Activated T-cell treated with anti-CD3 and anti-CD28 coated beads, Interleukin-2, amount 50 U/mL, for 24 hours (primary cell): ENCODE data around the gene KLHL5.

Experiments used
- DNase-seq: peaks from one replicate; pipeline ENCODE4 v3.0.0-alpha.2; 2020
- H3K27ac Mint-ChIP-seq: 2 replicates; pipeline ENCODE4 v1.8.0; 2020; ENCODE audit warnings: mild to moderate bottlenecking, mixed read lengths
- H3K27me3 Mint-ChIP-seq: 2 replicates; pipeline ENCODE4 v1.8.0; 2020; ENCODE audit warnings: mixed read lengths
- H3K36me3 Mint-ChIP-seq: 2 replicates; pipeline ENCODE4 v1.8.0; 2020; ENCODE audit warnings: low read depth, mixed read lengths
- H3K4me1 Mint-ChIP-seq: 2 replicates; pipeline ENCODE4 v1.8.0; 2020; ENCODE audit warnings: low read depth, mixed read lengths
- H3K4me3 Mint-ChIP-seq: 2 replicates; pipeline ENCODE4 v1.8.0; 2020; ENCODE audit warnings: mild to moderate bottlenecking, moderate library complexity, mixed read lengths
- H3K9me3 Mint-ChIP-seq: 2 replicates; pipeline ENCODE4 v1.8.0; 2020; ENCODE audit warnings: mixed read lengths

The KLHL5 gene

DNA sequence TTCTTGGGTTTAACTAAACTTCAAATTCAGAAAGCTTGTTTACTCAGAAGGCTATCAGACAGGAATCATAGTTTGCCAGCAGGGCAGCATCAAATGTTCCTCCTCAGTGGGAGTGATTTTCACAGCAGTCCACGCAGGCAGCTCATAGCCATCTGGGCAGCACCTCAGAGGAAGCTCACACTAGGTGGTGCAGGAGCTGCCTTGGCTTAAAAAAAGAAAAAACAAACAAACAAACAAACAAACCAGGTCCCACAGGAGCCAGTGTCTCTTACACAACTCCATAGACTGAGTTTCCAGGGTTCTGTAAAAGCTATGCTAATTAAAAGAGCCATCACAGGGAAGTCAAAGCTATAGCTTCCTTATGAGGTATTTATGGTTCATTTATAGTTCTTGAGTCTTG is 10.5 kb upstream of the KLHL5 start:
- peaks cover 50% of the 10 kb centered on the region for H3K4me1 Mint-ChIP-seq
- no peak overlapping the region for H3K4me3 Mint-ChIP-seq
- no peaks in the 10 kb centered on the region for H3K9me3 Mint-ChIP-seq
- no peak for DNase-seq
- H3K27ac Mint-ChIP-seq = no peak overlapping the region
- peaks cover 5% of the 10 kb centered on the region for H3K36me3 Mint-ChIP-seq
- no peaks in the 10 kb centered on the region for H3K27me3 Mint-ChIP-seq

DNA sequence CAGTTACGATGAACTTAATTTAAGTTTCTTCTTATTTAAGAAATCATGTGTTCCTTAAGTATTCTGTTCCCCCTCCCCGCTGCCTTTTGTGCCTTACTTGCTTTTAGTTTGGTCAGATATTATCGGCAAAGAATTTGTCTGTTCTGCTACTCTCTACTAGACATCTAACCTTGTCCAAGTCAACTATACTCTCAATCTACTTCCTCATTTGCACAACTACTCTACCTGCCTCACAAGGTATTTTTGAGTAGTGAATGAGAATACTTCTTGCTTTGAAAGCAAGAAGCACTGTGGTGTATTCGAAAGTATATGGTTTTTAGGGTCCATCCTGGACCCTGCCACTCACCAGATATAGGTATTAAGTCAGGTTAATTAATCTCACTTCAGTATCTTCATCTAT is 8.0 kb upstream of the KLHL5 start:
- no peak for DNase-seq
- H3K4me3 Mint-ChIP-seq = no peak overlapping the region
- H3K36me3 Mint-ChIP-seq = no peaks in the 10 kb centered on the region
- peaks cover 31% of the 10 kb centered on the region for H3K4me1 Mint-ChIP-seq
- no peaks in the 10 kb centered on the region for H3K9me3 Mint-ChIP-seq
- no peaks in the 10 kb centered on the region for H3K27me3 Mint-ChIP-seq
- H3K27ac Mint-ChIP-seq = no peak overlapping the region

GRCh38 chr4:39054497-39054896 is 7.5 kb upstream of the KLHL5 start:
- Mint-ChIP-seq H3K27me3 (no peaks in the 10 kb centered on the region), H3K4me3 (no peak overlapping the region), H3K4me1 (peaks cover 31% of the 10 kb centered on the region), H3K27ac (no peak overlapping the region), H3K36me3 (no peaks in the 10 kb centered on the region), H3K9me3 (no peaks in the 10 kb centered on the region)
- DNase-seq = no peak

DNA sequence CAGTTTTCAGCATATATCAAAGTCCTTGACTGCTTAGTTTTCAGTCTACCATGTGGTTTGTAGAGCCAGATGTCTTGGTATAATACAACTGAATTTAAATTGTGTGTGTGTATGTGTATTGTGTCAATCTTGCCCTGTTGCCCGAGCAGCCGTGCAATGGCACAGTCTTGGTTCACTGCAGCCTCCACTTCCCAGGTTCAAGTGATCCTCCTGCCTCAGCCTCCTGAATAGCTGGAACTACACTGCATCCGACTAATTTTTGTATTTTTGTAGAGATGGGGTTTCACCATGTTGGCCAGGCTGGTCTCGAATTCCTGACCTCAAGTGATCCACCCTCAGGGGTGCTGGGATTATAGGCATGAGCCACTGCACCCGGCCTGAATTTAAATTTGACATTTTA is 6.0 kb upstream of the KLHL5 start:
- H3K27ac Mint-ChIP-seq = no peak overlapping the region
- H3K4me1 Mint-ChIP-seq = peaks cover 28% of the 10 kb centered on the region
- no peaks in the 10 kb centered on the region for H3K36me3 Mint-ChIP-seq
- no peaks in the 10 kb centered on the region for H3K9me3 Mint-ChIP-seq
- no peak for DNase-seq
- no peaks in the 10 kb centered on the region for H3K27me3 Mint-ChIP-seq
- no peak overlapping the region for H3K4me3 Mint-ChIP-seq

GRCh38 chr4:39061457-39061856 is 575 bp upstream of the KLHL5 start:
- H3K36me3 Mint-ChIP-seq = no peaks in the 10 kb centered on the region
- peaks cover 29% of the 10 kb centered on the region for H3K4me1 Mint-ChIP-seq
- no peak for DNase-seq
- H3K27me3 Mint-ChIP-seq = no peaks in the 10 kb centered on the region
- no peaks in the 10 kb centered on the region for H3K9me3 Mint-ChIP-seq
- H3K4me3 Mint-ChIP-seq = no peak overlapping the region
- H3K27ac Mint-ChIP-seq = no peak overlapping the region

- Mint-ChIP-seq H3K9me3 (no peaks in the 10 kb centered on the region), H3K36me3 (no peaks in the 10 kb centered on the region), H3K27me3 (no peaks in the 10 kb centered on the region), H3K4me3 (no peak overlapping the region), H3K4me1 (peaks cover 29% of the 10 kb centered on the region), H3K27ac (no peak overlapping the region)
- DNase-seq = no peak
Observed at GRCh38 chr4:39062770-39063097, 702 bp downstream of the KLHL5 start.

DNA sequence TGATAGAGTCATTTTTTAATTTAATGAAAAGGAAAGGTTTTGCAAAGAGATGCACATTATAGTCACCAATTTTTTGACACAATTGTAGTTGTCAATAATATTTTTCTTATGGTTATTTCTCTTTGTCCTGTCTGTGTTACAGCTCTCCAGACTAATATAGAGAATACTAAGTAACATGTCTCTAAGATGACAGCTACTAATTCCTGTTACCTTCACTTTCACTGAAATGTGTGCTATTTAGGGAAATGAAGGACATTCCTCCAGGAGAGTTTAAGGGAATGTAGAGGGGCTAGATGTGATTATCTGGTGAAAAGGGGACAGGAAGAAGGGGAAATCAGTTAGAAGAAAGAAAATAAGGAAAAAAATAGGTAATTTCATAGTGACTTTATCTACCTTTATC is 1.4 kb downstream of the KLHL5 start:
- no peaks in the 10 kb centered on the region for H3K9me3 Mint-ChIP-seq
- H3K4me1 Mint-ChIP-seq = peaks cover 32% of the 10 kb centered on the region
- no peaks in the 10 kb centered on the region for H3K27me3 Mint-ChIP-seq
- no peak overlapping the region for H3K27ac Mint-ChIP-seq
- H3K4me3 Mint-ChIP-seq = no peak overlapping the region
- no peaks in the 10 kb centered on the region for H3K36me3 Mint-ChIP-seq
- DNase-seq = no peak

- Mint-ChIP-seq H3K9me3 (no peaks in the 10 kb centered on the region), H3K36me3 (no peaks in the 10 kb centered on the region), H3K4me3 (no peak overlapping the region), H3K4me1 (peaks cover 25% of the 10 kb centered on the region), H3K27me3 (no peaks in the 10 kb centered on the region), H3K27ac (no peak overlapping the region)
- no peak for DNase-seq
Observed at GRCh38 chr4:39066371-39066770, 4.3 kb downstream of the KLHL5 start.

GRCh38 chr4:39067031-39067430 is 5.0 kb downstream of the KLHL5 start:
- H3K9me3 Mint-ChIP-seq = no peaks in the 10 kb centered on the region

DNA sequence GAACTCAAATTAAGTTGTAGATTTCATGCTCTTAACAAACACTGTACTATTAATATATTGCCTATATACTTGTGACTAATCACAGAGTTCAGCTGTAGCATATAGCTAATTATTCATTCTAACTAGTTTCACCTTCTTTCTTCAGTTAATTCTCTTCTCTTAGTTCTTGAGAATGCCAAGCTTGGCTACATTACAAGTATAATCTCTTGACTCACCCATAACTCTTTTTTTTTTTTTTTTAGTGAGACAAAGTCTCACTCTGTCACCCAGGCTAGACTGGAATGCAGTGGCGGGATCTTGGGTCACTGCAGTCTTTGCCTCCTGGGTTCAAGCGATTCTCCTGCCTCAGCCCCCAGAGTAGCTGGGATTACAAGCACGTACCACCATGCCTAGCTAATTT is 5.4 kb downstream of the KLHL5 start:
- Mint-ChIP-seq H3K9me3 (no peaks in the 10 kb centered on the region), H3K36me3 (no peaks in the 10 kb centered on the region), H3K4me1 (peaks cover 18% of the 10 kb centered on the region), H3K4me3 (no peak overlapping the region), H3K27ac (no peak overlapping the region), H3K27me3 (no peaks in the 10 kb centered on the region)
- no peak for DNase-seq

More at GRCh38 chr4:39067031-39067430, 5.0 kb downstream of the KLHL5 start:
- Mint-ChIP-seq H3K36me3 (no peaks in the 10 kb centered on the region), H3K27ac (no peak overlapping the region), H3K27me3 (no peaks in the 10 kb centered on the region), H3K4me1 (peaks cover 21% of the 10 kb centered on the region), H3K4me3 (no peak overlapping the region)
- no peak for DNase-seq

DNA sequence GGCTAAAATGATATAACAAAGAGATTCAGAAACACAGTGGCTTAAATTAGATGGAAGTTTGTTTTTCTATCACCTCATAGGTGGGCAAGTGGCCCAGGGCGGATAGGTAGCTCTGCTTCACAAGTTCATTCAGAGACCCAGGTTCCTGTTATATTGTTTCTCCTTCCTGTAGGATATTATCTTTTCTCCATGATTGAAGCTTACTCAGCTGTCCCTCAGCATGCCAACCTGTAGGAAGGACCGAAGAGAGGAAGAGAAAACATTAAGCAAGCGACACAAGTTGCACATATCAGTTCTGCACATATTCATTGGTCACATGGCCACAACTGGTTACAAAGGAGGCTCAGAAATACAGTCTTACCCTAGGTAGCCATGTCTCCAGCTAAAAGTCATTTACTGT is 6.9 kb downstream of the KLHL5 start:
- H3K27ac Mint-ChIP-seq = no peak overlapping the region
- H3K4me1 Mint-ChIP-seq = peaks cover 8% of the 10 kb centered on the region
- no peak for DNase-seq
- H3K9me3 Mint-ChIP-seq = no peaks in the 10 kb centered on the region
- H3K4me3 Mint-ChIP-seq = no peak overlapping the region
- H3K36me3 Mint-ChIP-seq = no peaks in the 10 kb centered on the region
- no peaks in the 10 kb centered on the region for H3K27me3 Mint-ChIP-seq

DNA sequence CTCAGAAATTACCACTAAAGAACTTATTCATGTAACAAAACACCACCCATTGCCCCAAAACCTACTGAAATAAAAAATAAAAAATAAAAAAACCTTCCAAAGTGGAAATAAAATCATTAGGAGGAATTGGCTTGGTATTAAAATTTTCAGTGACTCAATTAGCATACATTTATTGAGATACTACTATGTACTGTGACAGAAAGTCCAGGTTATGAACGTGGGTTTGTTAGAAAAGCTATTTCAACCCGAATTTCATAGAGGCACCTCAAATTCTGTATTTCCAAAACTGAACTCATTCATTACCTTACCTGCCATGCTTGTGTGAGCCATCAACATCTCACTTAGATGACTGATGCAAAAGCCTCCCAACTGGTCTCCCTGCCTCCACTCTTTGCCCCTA is 16.8 kb downstream of the KLHL5 start:
- Mint-ChIP-seq H3K27ac (no peak overlapping the region), H3K27me3 (no peaks in the 10 kb centered on the region), H3K4me3 (no peak overlapping the region), H3K4me1 (no peaks in the 10 kb centered on the region), H3K9me3 (no peaks in the 10 kb centered on the region), H3K36me3 (peaks cover 47% of the 10 kb centered on the region)
- DNase-seq = no peak

DNA sequence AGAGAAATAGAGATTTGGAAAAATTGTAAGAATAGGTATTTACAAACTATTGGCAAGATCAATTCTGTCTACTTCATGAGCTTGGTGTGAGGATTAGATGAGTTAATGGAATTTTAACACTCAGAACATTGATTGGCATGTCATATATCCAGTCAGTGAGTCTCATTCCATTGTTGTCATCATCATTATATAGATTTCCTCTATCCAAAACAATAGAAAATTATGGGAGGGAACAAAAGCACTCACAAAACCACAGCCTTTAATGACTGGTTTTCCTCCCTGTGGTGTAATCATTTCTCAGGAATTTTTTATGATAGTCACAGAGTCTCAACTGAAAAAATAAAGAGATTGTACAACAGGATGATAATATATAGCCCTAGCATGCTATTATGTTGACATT is 21.1 kb downstream of the KLHL5 start:
- Mint-ChIP-seq H3K4me1 (no peaks in the 10 kb centered on the region), H3K27me3 (no peaks in the 10 kb centered on the region), H3K36me3 (peaks cover 45% of the 10 kb centered on the region), H3K27ac (no peak overlapping the region), H3K9me3 (no peaks in the 10 kb centered on the region), H3K4me3 (no peak overlapping the region)
- no peak for DNase-seq

DNA sequence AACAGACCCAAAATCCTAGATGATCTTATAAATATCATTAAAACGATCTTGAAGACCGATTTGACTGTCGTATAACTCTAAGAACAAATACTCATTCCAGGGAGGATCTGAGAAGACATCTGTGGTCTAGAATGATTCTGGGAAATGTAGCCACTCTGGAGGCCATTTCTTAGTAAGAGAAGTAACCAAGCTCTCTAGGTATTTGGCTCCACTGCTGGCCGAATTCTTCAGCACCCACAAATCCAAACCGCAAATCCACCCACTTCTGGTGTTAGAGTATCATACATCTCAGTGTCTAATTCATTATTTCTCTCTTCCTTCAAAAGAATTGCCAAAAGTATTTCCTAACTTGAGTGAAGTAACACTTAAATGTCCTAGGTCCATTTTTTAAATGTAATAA is 23.9 kb downstream of the KLHL5 start:
- no peak overlapping the region for H3K4me3 Mint-ChIP-seq
- peaks cover 51% of the 10 kb centered on the region for H3K36me3 Mint-ChIP-seq
- no peaks in the 10 kb centered on the region for H3K9me3 Mint-ChIP-seq
- no peaks in the 10 kb centered on the region for H3K27me3 Mint-ChIP-seq
- no peaks in the 10 kb centered on the region for H3K4me1 Mint-ChIP-seq
- no peak overlapping the region for H3K27ac Mint-ChIP-seq
- no peak for DNase-seq

DNA sequence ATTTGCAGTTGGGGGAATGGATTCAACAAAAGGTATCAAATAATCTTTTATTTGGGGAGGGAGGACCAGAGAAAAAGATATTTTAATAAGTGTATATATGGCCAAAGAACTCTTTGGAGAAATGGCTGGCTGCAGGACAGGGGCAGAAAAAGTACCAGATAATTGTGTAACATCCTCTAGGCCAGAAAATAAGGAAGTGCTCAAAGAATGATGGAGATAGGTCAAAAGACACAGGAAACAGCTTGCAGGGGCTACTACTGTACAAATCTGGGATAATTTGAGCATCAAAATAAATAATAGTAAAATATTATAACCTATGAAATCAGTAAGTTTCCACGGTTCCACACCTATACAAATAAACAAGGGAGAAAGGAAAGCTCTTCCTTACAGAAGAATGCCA is 34.8 kb downstream of the KLHL5 start:
- Mint-ChIP-seq H3K27ac (no peak overlapping the region), H3K36me3 (peaks cover 23% of the 10 kb centered on the region), H3K4me3 (no peak overlapping the region), H3K27me3 (no peaks in the 10 kb centered on the region), H3K9me3 (no peaks in the 10 kb centered on the region), H3K4me1 (no peaks in the 10 kb centered on the region)
- no peak for DNase-seq

DNA sequence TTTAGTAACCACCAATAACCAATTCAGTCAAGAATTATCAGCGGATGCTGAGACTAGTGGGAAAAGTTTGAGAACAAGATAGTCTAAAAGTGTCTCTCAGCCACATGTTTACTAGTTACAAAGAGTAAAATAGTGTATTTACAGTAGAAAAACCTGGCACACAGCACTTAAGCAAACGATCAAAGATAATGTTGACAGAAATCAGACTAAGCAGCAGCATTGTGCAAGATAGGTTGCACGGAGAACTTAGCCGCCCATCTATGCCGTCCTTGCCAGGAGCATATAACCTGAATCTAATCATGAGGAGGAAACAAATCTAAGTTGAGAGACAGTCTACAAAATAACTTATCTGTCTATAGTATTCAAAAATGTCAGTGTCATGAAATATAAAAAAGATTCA is 35.3 kb downstream of the KLHL5 start:
- Mint-ChIP-seq H3K4me1 (no peaks in the 10 kb centered on the region), H3K27ac (no peak overlapping the region), H3K36me3 (peaks cover 23% of the 10 kb centered on the region), H3K27me3 (no peaks in the 10 kb centered on the region), H3K9me3 (no peaks in the 10 kb centered on the region), H3K4me3 (no peak overlapping the region)
- no peak for DNase-seq
